ENCODE measurements around the gene ZNF197. TPM values are rescaled to one million over a fixed set of nuclear protein-coding genes. Genes with fewer than 3 reads are reported as not detected.

Gene ZNF197
- total and polyA plus RNA-seq, 2 experiments from 2014 or later, result 5.6 to 18.9 TPM

DNA sequence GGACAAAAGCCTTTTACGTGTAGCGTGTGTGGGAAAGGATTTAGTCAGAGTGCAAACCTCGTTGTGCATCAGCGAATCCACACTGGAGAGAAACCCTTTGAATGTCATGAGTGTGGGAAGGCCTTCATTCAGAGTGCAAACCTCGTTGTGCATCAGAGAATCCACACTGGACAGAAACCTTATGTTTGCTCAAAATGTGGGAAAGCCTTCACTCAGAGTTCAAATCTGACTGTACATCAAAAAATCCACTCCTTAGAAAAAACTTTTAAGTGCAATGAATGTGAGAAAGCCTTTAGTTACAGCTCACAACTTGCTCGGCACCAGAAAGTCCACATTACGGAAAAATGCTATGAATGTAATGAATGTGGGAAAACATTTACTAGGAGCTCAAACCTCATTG is 34.2 kb downstream of the ZNF197 start (continued):
- TF ChIP-seq, protein P1, sequence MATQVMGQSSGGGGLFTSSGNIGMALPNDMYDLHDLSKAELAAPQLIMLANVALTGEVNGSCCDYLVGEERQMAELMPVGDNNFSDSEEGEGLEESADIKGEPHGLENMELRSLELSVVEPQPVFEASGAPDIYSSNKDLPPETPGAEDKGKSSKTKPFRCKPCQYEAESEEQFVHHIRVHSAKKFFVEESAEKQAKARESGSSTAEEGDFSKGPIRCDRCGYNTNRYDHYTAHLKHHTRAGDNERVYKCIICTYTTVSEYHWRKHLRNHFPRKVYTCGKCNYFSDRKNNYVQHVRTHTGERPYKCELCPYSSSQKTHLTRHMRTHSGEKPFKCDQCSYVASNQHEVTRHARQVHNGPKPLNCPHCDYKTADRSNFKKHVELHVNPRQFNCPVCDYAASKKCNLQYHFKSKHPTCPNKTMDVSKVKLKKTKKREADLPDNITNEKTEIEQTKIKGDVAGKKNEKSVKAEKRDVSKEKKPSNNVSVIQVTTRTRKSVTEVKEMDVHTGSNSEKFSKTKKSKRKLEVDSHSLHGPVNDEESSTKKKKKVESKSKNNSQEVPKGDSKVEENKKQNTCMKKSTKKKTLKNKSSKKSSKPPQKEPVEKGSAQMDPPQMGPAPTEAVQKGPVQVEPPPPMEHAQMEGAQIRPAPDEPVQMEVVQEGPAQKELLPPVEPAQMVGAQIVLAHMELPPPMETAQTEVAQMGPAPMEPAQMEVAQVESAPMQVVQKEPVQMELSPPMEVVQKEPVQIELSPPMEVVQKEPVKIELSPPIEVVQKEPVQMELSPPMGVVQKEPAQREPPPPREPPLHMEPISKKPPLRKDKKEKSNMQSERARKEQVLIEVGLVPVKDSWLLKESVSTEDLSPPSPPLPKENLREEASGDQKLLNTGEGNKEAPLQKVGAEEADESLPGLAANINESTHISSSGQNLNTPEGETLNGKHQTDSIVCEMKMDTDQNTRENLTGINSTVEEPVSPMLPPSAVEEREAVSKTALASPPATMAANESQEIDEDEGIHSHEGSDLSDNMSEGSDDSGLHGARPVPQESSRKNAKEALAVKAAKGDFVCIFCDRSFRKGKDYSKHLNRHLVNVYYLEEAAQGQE (IDR thresholded peaks at IDR 0.05; ENCODE audit: unreplicated experiment), result no peak

DNA sequence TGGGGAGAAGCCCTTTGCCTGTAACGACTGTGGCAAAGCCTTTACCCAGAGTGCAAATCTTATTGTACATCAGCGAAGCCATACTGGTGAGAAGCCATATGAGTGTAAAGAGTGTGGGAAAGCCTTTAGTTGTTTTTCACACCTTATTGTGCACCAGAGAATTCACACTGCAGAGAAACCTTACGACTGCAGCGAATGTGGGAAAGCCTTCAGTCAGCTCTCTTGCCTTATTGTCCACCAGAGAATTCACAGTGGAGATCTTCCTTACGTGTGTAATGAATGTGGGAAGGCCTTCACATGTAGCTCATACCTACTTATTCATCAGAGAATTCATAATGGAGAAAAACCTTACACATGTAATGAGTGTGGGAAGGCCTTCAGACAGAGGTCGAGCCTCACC is 34.6 kb downstream of the ZNF197 start:
- Mint-ChIP-seq H3K27ac (no peak overlapping the region), H3K36me3 (ENCODE audit: low read depth) (peaks cover 66% of the 10 kb centered on the region), H3K9me3 (no peaks in the 10 kb centered on the region), H3K4me1 (no peaks in the 10 kb centered on the region), H3K4me3 (no peak overlapping the region), H3K27me3 (ENCODE audit: insufficient read depth, low read depth, poor library complexity) (peaks cover 1% of the 10 kb centered on the region)
- Histone ChIP-seq H2AFZ (no peak overlapping the region), H3K27ac (ENCODE audit: low read depth) (no peak overlapping the region), H3K79me2 (replicated peaks; ENCODE audit: insufficient read depth) (no peaks in the 10 kb centered on the region), H3F3A (replicated peaks; ENCODE audit: low read depth) (no peaks in the 10 kb centered on the region), H4K20me1 (replicated peaks; ENCODE audit: insufficient read depth) (peaks cover 9% of the 10 kb centered on the region), H3K4me2 (no peak overlapping the region), H3K4me3 (no peak overlapping the region), H3K4me1 (ENCODE audit: insufficient read depth) (no peaks in the 10 kb centered on the region), H3K36me3 (ENCODE audit: insufficient read depth) (peaks cover 20% of the 10 kb centered on the region), H3K27me3 (ENCODE audit: insufficient read depth) (no peaks in the 10 kb centered on the region), H3K9me2 (ENCODE audit: insufficient read depth) (no peaks in the 10 kb centered on the region)
- ATAC-seq (no peak), DNase-seq (ENCODE audit: low spot score) (no peak)
- TF ChIP-seq JUNB (IDR thresholded peaks at IDR 0.05; ENCODE audit: unreplicated experiment), result no peak

DNA sequence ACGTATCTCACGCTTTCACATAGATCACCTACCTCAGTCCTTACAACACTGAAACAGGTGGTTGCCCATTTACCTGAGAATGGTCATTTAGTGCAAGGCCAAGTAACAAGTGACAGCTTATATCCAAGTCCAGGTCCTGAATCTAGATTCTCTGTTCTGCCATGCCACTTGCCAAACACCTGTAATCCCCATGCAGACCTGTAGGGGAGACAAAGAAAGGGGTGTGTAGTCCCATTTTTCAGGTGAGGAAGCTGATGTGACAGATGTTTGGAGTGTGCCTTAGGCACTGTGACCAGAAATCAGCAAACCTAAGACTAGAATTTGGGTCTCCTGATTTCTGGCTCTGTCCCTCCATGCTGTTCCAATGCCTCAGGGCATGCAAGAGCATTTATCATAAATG is 36.4 kb downstream of the ZNF197 start:
- Histone ChIP-seq H3K36me3 (ENCODE audit: insufficient read depth) (peaks cover 20% of the 10 kb centered on the region), H3K27me3 (ENCODE audit: insufficient read depth) (no peaks in the 10 kb centered on the region), H3K79me2 (replicated peaks; ENCODE audit: insufficient read depth) (no peaks in the 10 kb centered on the region), H3F3A (replicated peaks; ENCODE audit: low read depth) (no peaks in the 10 kb centered on the region), H2AFZ (no peak overlapping the region), H3K4me1 (ENCODE audit: insufficient read depth) (no peaks in the 10 kb centered on the region), H3K4me3 (no peak overlapping the region), H3K4me2 (no peak overlapping the region), H3K9me2 (ENCODE audit: insufficient read depth) (no peaks in the 10 kb centered on the region), H4K20me1 (replicated peaks; ENCODE audit: insufficient read depth) (peaks cover under 1% of the 10 kb centered on the region; the same call in 1 of the 2 replicates), H3K27ac (ENCODE audit: low read depth) (no peak overlapping the region)
- no peak overlapping the region for H3K4me3 Mint-ChIP-seq
- peak; percentile 46 for DNase-seq (ENCODE audit: low spot score)
- peaks cover 1% of the 10 kb centered on the region for H3K27me3 Mint-ChIP-seq (ENCODE audit: insufficient read depth, low read depth, poor library complexity)
- H3K36me3 Mint-ChIP-seq (ENCODE audit: low read depth), result peaks cover 57% of the 10 kb centered on the region
- no peaks in the 10 kb centered on the region for H3K4me1 Mint-ChIP-seq
- no peaks in the 10 kb centered on the region; the same call in 2 of the 3 replicates for H3K9me3 Mint-ChIP-seq
- TF ChIP-seq, protein P2, sequence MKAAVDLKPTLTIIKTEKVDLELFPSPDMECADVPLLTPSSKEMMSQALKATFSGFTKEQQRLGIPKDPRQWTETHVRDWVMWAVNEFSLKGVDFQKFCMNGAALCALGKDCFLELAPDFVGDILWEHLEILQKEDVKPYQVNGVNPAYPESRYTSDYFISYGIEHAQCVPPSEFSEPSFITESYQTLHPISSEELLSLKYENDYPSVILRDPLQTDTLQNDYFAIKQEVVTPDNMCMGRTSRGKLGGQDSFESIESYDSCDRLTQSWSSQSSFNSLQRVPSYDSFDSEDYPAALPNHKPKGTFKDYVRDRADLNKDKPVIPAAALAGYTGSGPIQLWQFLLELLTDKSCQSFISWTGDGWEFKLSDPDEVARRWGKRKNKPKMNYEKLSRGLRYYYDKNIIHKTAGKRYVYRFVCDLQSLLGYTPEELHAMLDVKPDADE (IDR thresholded peaks at IDR 0.05), result no peak
- TF ChIP-seq, protein P3, sequence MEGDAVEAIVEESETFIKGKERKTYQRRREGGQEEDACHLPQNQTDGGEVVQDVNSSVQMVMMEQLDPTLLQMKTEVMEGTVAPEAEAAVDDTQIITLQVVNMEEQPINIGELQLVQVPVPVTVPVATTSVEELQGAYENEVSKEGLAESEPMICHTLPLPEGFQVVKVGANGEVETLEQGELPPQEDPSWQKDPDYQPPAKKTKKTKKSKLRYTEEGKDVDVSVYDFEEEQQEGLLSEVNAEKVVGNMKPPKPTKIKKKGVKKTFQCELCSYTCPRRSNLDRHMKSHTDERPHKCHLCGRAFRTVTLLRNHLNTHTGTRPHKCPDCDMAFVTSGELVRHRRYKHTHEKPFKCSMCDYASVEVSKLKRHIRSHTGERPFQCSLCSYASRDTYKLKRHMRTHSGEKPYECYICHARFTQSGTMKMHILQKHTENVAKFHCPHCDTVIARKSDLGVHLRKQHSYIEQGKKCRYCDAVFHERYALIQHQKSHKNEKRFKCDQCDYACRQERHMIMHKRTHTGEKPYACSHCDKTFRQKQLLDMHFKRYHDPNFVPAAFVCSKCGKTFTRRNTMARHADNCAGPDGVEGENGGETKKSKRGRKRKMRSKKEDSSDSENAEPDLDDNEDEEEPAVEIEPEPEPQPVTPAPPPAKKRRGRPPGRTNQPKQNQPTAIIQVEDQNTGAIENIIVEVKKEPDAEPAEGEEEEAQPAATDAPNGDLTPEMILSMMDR (conservative IDR thresholded peaks at IDR 0.05; ENCODE audit: low read depth in 2 of 2), result peak; percentile 37 to 57
- no peak overlapping the region for H3K27ac Mint-ChIP-seq
- peak; percentile 63 for ATAC-seq

All from GM23338 (cell line).